GM19025 (cell line): ENCODE results near the gene LYPD1.

Experiments
- ATAC-seq: cut with Tn5 transposase; IDR thresholded peaks from one replicate; pipeline ENCODE4 v1.9.1; 2021; ENCODE audit warnings: mild to moderate bottlenecking, low read depth, moderate library complexity; ENCODE audit not compliant: unreplicated experiment

LYPD1 gene

GRCh38 chr2:132638313-132639040, 31.5 kb downstream of the LYPD1 start:
- no peak for ATAC-seq

GRCh38 chr2:132636346-132636745, 33.7 kb downstream of the LYPD1 start:
- ATAC-seq, result no peak

DNA sequence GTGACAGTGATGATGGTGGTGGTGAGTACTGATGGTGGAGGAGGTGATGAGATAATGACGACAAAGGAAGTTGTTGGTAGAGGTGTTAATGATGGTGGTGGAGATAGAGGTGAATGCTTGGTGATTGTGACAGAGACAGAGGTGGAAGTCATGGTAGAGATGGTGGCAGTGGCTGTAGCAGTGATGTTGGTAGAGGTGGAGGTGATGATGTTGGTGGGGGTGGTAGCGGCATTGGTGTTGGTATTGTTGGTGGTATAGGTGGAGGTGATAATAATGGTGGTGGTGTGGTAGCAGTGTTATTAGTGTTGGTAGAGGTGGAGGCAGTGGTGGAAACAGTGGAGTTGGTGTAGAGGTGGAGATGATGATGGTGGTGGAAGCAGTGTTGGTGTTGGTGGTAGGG, 36.4 kb downstream of the LYPD1 start:
- ATAC-seq, result no peak

DNA sequence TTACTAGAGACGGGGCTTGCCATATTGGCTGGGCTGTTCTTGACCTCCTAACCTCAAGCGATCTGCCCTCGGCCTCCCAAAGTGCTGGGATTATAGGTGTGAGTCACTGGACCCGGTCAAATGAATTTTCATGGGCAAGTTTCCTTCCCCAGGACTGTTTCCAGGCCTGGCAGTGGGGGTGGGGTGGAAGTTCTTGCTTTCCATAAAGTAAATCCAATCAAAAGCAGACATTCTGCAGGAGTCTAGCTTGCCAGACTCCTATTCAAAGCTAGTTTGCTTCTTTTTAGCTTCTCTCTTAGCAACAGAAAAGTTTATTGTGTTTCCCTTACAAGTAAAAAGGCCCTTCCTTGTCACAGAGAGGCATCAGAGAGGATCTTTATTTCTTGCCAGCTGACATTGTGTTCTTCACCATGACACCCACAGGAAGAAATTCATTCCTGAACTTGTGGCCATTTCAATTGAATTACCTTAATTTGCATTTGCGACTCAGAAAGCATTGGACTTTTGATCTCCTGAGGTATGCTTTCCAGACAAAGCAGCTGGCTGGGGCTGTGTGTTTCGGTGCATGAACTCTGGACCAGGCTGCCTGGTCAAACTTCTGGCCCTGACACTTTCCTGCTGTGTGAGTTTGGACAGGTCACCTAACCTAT, 37.9 kb downstream of the LYPD1 start:
- no peak for ATAC-seq

DNA sequence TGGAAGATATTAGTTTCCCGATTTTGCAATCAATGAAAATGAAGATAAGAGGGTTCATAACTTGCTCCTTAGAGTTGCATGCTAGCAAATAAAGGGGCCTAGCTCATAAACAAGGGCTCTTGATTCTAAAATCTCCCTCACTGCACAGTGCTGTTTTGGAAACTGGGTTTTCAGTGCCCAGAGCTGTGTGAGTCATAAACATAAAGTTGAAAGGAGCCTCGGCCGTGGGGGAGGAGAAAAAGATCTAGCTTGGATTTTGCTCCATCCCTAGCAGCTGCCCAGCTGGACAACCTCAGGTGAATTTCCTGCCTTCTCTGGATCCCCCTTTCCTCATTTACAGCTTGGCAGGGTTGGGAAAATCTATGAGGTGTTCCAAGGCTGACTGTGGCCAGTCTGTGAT, 42.5 kb downstream of the LYPD1 start:
- no peak for ATAC-seq

GRCh38 chr2:132623096-132623839, 46.7 kb downstream of the LYPD1 start:
- ATAC-seq, result no peak

GRCh38 chr2:132621131-132621875, 48.7 kb downstream of the LYPD1 start:
- no peak for ATAC-seq

DNA sequence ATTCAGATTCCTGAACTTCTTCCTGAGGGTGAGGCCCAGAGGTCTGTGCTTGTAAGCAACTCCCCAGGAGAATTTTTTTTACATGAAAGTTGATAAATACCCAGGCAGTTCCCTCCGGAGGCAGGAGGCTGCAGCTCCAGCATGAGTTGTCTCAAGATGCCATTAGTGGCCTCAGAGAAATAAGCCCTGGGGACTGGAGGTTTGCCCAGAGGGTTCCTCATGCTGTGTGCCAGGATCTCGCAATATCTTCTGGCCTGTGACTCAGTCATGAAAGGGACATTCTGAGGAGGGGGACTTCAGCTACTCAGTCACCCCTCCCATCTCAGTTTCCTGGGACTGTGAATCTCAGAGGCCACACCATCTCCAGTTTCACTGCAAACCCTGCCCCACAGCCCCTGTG, 49.9 kb downstream of the LYPD1 start:
- no peak for ATAC-seq

- no peak for ATAC-seq
Measured at GRCh38 chr2:132618734-132619133, 51.3 kb downstream of the LYPD1 start.

DNA sequence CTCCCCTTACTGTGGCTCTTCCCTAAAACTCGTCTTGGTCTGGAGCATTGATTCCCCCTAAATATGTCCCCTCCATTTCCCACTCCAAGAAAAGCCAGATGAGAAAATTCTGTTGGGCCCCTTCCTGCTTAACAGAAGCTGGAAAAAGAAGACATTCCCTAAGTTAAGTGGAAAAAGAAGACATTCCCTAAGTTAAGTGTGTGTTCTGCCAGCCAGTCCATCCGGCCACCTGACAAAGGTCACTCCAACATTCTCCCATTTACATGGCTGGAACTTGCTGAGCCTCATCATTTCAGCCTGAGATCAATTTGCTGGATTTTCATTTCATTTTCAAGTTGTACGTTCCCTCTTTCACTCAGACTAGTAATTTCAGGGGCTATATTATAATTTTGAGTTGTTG, 52.0 kb downstream of the LYPD1 start:
- ATAC-seq, result no peak

GRCh38 chr2:132615329-132616085, 54.5 kb downstream of the LYPD1 start:
- ATAC-seq, result no peak

DNA sequence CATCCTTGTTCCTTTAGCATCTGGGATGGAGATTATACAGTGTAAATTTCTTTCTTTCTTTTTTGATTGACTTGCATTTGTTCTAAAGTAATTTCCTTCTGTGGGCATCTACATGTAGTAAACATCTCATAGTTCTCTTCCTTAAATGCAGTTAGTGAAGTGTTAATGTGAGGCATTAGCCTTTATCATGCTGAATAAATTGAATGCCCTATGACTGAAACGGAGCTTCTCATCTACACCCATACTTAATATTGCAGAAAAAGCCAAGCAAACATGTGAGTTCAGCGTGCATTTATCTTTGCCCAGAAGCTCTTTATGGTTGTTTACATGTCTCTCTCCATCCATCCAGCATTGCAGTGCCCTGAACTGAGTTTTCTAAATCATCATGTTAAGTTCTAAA, 58.3 kb downstream of the LYPD1 start:
- ATAC-seq, result no peak

- ATAC-seq, result no peak
Measured at GRCh38 chr2:132609101-132609890, 60.7 kb downstream of the LYPD1 start.

DNA sequence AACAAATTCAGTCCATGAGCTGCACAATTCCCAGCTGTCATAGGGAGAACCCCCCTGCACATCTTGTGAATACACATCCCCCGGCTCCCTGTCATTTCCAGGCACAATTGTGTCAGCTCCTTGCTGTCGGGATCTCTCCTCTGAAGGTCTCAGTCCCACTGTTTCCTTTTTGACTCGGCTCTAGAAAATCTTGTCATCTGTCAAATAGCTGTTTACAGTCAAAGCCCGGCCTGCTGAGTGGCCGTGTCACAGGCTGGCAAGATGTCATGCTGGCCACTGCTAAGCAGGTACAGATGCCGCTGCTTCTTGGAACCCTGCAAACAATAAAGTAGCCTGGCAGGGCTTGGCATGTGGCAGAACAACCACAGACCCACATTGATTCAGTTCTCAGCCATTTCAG, 61.7 kb downstream of the LYPD1 start:
- ATAC-seq, result no peak

GRCh38 chr2:132607426-132608090, 62.4 kb downstream of the LYPD1 start:
- no peak for ATAC-seq

DNA sequence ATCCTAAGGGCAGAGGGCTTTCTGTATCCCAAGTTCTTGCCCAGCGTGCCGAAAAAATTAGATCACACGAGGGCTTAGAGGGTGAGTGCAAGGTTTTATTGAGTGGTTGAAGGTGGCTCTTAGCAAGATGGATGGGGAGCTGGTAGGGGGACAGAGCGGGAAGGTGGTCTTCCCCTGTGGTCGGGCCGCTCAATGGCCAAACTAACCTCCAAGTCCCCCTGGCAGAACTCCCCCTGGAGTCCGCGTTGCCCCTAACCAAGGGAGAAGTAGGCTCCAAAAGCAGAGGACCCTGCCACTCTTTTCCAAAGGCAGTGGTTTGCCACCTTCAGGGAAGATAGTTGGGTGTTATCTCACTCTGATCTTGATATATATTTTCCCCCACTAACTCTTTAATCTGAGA, 63.4 kb downstream of the LYPD1 start:
- ATAC-seq, result no peak

DNA sequence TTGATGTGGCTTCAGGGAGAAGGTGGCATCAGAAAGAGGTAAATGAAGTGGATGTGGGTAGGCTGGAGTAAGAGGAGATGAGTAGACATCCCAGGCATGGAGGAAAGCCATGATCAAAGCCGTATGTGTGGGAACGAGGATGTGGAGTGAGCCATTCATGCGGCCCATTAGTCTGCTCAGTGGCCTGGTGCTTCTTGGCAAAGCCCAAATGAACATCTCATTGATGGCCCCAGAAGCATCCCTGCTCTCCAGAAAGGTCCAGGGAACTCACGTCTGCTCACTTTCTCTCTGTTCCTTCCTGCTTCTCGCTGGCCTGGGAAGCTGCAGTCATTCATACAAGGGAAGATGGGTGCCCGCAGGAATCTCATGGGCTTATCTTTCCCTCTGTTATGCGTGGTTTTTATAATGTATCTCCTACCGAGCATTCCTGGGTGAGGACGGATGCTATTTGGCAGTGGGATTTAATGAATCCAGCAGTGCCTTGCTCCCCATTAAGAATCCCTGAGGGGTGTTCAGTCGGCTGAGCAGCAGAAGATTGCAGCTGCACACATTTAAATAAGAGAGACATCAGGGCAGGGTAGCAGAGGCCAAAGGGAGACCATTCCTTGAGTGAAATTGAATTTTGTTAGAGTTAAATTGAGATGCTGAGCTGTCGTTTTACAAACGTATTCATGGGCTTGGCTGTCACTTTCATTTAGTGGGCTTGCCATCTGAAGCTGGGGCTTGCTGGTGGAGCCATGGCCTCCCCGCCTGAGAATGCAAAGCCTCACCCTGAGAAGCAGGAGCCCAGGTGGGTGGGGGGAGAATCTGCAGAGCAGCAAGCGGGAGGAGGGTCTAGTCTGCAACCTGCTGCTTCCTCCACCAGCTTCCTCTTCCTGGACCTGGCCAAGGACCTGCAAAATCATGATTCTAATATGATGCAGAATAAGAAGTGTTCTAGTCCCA, 64.5 kb downstream of the LYPD1 start:
- ATAC-seq, result no peak

- no peak for ATAC-seq
Measured at GRCh38 chr2:132604561-132604960, 65.4 kb downstream of the LYPD1 start.
